ENCODE measurements around the gene ALK. TPM values are rescaled to one million over a fixed set of nuclear protein-coding genes. Genes with fewer than 3 reads are reported as not detected.

The ALK gene
- total RNA-seq, 1 donor from 2014 or later = not detected

DNA sequence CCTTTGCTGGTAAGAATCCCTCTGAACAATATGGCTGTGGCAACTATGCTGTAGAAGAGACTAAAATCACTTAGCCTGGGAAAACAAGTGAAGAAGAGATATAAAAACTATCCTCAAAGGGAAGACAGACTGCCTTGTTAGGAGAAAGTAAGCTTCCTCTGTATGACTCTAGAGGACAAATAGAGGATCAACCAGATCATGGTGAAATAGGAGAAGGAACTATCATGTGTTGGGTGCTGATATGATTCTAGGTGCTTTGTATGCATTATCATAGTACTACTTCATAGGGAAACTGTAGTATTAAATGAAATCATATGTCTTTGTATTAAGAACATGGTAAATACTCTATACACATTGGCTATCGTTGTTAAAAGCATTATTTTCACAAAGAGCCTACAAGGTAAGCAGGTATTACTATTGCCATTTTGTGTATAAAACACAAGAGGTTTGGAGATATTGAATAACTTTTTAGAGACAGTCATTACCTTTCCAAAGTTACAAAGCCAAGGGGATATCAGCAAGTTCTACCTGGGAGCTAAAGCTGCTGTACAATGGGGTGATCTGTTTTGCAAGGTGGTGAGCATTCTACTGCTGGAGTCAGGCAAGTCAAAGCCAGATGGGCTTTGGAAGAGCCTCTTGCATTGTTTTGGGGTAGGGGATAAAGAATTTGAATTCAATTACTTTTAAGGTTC lies 402.6 kb downstream of the ALK start:
- TF ChIP-seq, protein P1, sequence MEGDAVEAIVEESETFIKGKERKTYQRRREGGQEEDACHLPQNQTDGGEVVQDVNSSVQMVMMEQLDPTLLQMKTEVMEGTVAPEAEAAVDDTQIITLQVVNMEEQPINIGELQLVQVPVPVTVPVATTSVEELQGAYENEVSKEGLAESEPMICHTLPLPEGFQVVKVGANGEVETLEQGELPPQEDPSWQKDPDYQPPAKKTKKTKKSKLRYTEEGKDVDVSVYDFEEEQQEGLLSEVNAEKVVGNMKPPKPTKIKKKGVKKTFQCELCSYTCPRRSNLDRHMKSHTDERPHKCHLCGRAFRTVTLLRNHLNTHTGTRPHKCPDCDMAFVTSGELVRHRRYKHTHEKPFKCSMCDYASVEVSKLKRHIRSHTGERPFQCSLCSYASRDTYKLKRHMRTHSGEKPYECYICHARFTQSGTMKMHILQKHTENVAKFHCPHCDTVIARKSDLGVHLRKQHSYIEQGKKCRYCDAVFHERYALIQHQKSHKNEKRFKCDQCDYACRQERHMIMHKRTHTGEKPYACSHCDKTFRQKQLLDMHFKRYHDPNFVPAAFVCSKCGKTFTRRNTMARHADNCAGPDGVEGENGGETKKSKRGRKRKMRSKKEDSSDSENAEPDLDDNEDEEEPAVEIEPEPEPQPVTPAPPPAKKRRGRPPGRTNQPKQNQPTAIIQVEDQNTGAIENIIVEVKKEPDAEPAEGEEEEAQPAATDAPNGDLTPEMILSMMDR (IDR thresholded peaks at IDR 0.05; ENCODE audit: unreplicated experiment) = no peak
- H3K27me3 Mint-ChIP-seq = peaks cover 25% of the 10 kb centered on the region
- no peaks in the 10 kb centered on the region for H3K4me1 Mint-ChIP-seq (ENCODE audit: low read depth)
- peaks cover 5% of the 10 kb centered on the region for H3K9me3 Mint-ChIP-seq (ENCODE audit: low read depth)
- H3K27ac Mint-ChIP-seq = no peak overlapping the region
- no peak for DNase-seq (ENCODE audit: low spot score, unreplicated experiment)
- H3K4me3 Mint-ChIP-seq (ENCODE audit: low read depth) = no peak overlapping the region
- no peaks in the 10 kb centered on the region for H3K36me3 Mint-ChIP-seq (ENCODE audit: insufficient read depth)

DNA sequence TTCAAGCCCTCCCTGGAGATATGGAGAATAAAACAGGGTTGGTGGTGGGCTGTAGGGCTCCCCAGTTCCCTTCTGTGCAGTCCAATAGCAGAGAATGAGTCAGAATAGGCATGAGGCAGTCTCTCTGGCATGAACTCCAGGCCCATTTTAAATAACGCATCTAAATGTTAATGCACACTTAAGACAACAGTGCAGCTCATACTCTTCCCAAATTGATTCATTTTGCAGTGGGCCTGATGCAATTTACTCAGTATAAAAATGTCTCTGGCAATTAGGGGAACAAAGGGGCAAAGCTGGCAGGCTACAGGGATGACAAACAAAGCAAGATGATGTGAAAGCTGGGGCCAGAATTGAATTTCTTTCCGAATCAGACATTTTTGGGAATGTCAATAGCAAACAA lies 403.4 kb downstream of the ALK start:
- Mint-ChIP-seq H3K4me3 (ENCODE audit: low read depth) (no peak overlapping the region), H3K4me1 (ENCODE audit: low read depth) (no peaks in the 10 kb centered on the region), H3K36me3 (ENCODE audit: insufficient read depth) (no peaks in the 10 kb centered on the region), H3K27ac (no peak overlapping the region), H3K9me3 (ENCODE audit: low read depth) (peaks cover 5% of the 10 kb centered on the region), H3K27me3 (peaks cover 20% of the 10 kb centered on the region)
- no peak for DNase-seq (ENCODE audit: low spot score, unreplicated experiment)
- TF ChIP-seq, protein P1 (IDR thresholded peaks at IDR 0.05; ENCODE audit: unreplicated experiment) = no peak

DNA sequence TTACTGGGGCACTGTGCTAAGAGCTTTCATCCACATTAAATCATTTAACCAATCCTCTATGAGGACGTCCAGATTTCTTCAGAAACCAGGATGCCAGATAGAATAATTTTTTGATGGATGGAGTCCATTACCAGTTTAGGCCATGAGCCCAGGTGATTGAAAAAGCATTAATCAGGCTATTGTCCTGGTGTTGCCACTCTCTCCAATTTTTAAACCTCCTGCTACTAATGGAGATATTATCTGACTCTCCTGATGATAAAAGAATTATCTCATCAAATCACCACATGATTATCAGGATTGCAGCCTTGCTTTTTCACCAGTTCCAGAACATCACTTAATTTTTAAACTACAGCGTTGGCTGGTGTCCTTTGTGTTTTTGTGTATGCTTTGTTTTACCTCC lies 404.0 kb downstream of the ALK start:
- Mint-ChIP-seq H3K27ac (no peak overlapping the region), H3K4me3 (ENCODE audit: low read depth) (no peak overlapping the region), H3K36me3 (ENCODE audit: insufficient read depth) (no peaks in the 10 kb centered on the region), H3K4me1 (ENCODE audit: low read depth) (no peaks in the 10 kb centered on the region), H3K9me3 (ENCODE audit: low read depth) (peaks cover 5% of the 10 kb centered on the region), H3K27me3 (peaks cover 14% of the 10 kb centered on the region)
- TF ChIP-seq, protein P1 (IDR thresholded peaks at IDR 0.05; ENCODE audit: unreplicated experiment) = no peak
- no peak for DNase-seq (ENCODE audit: low spot score, unreplicated experiment)

DNA sequence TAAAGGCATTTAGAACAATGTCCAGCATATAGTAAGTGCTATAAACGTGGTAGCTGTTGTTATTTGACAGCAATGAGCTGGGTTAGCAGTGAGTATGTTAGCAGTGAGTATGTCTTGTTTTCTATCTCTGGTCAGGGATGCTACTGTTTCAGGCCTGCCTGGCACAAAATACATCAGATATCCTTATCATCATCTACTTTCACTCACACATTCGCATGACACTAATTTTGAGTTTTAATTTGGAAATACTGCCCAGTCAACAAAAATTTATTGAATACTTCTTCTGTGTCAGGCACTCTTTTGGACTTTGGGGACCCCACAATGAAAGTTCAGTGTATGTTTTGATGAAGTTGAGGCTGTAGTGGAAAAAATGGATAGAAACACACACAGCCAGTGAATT lies 404.6 kb downstream of the ALK start:
- Mint-ChIP-seq H3K4me3 (ENCODE audit: low read depth) (no peak overlapping the region), H3K9me3 (ENCODE audit: low read depth) (peaks cover 5% of the 10 kb centered on the region), H3K36me3 (ENCODE audit: insufficient read depth) (no peaks in the 10 kb centered on the region), H3K27me3 (peaks cover 13% of the 10 kb centered on the region), H3K27ac (no peak overlapping the region), H3K4me1 (ENCODE audit: low read depth) (no peaks in the 10 kb centered on the region)
- no peak for DNase-seq (ENCODE audit: low spot score, unreplicated experiment)
- TF ChIP-seq, protein P1 (IDR thresholded peaks at IDR 0.05; ENCODE audit: unreplicated experiment) = no peak

DNA sequence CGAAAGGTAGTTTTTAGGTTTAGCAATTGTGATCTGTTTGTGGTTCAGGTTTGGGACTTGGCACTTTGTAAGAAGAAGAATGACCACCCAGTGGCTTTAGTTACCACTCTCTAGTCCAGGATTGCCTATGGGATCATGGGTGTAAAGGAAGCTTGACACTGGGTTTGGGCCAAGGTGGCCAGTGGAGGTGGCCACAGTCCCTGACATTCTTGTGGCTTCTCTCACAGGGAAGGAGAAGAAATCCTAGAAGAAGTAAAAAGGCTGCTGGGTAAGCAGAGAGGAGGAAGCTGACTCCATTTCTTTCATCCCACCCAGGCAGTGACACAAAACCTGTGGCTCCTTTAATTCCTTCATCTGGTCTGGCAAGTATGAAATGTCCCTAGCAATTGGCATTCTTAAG lies 411.5 kb downstream of the ALK start:
- H3K27ac Mint-ChIP-seq = no peak overlapping the region
- TF ChIP-seq, protein P1 (IDR thresholded peaks at IDR 0.05; ENCODE audit: unreplicated experiment) = no peak
- DNase-seq (ENCODE audit: low spot score, unreplicated experiment) = no peak
- H3K27me3 Mint-ChIP-seq = peaks cover 20% of the 10 kb centered on the region
- no peaks in the 10 kb centered on the region for H3K4me1 Mint-ChIP-seq (ENCODE audit: low read depth)
- no peaks in the 10 kb centered on the region for H3K36me3 Mint-ChIP-seq (ENCODE audit: insufficient read depth)
- no peak overlapping the region for H3K4me3 Mint-ChIP-seq (ENCODE audit: low read depth)
- peaks cover 9% of the 10 kb centered on the region for H3K9me3 Mint-ChIP-seq (ENCODE audit: low read depth)
